Measurements from ENCODE around the gene C1orf232. TPM values are rescaled to one million over a fixed set of nuclear protein-coding genes. Genes with fewer than 3 reads are reported as not detected.

C1orf232 gene
- total and polyA plus RNA-seq, 2 donors (not counting 3 experiments of a cell fraction or from before 2014, with no cell fraction given): not detected

DNA sequence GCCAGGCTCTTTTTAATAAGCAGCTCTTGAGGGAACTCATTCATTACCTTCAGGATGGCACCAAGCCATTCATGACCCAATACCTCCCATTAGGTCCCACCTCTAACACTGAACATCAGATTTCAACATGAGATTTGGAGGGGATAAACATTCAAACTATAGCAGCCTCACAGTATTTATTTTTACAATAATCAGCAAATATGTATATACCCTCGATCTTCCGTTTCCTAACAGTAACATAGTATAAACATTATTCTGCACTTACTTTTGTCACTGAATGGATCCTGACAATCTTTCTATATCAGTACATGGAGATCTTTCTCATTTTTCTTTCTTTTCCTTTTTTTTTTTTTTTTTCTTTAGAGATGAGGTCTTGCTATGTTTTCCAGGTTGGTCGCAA is 27.0 kb upstream of the C1orf232 start:
- BruUV-seq (replicated peaks): no TSS peak
- Histone ChIP-seq H3K9me3 (replicated peaks; ENCODE audit: control insufficient read depth, insufficient read depth, low read length) (no peaks in the 10 kb centered on the region), H3K27ac (ENCODE audit: insufficient read depth, low read depth, low read length) (no peak overlapping the region), H2AFZ (ENCODE audit: low read depth, low read length) (no peak overlapping the region), H3K36me3 (ENCODE audit: control insufficient read depth in 2 of 2, extremely low read depth in 1 of 2, insufficient read depth in 2 of 2, low read length in 2 of 2) (no peaks in the 10 kb centered on the region), H3K27me3 (ENCODE audit: control insufficient read depth in 2 of 2, insufficient read depth in 2 of 2, low read length in 2 of 2) (peaks cover 0 to 5% of the 10 kb centered on the region in 2 experiments), H3K79me2 (ENCODE audit: control insufficient read depth, insufficient read depth, low read length) (no peaks in the 10 kb centered on the region), H3K4me1 (ENCODE audit: control insufficient read depth, extremely low read depth, insufficient read depth, low read length) (no peaks in the 10 kb centered on the region), H3K9me1 (replicated peaks; ENCODE audit: control insufficient read depth, extremely low read depth, insufficient read depth, low read length) (no peaks in the 10 kb centered on the region), H4K20me1 (replicated peaks; ENCODE audit: control insufficient read depth, extremely low read depth, insufficient read depth, low read length) (no peaks in the 10 kb centered on the region), H3K4me2 (ENCODE audit: insufficient read depth, low read length) (no peak overlapping the region), H3K4me3 (replicated peaks in 1 of 3; ENCODE audit: insufficient read depth in 1 of 3, low read depth in 1 of 3, low read length in 3 of 3) (no peak overlapping the region), H3K9ac (replicated peaks; ENCODE audit: extremely low read depth, insufficient read depth, low read length) (no peak overlapping the region)
- CTCF ChIA-PET: interaction anchor here (0.7 to 1.1 kb wide), 2 partner anchors 222 to 1188 kb away, joined by 3 read pairs; no protein-coding TSS in a partner anchor
- DNase-seq (ENCODE audit: low read depth, low spot score): no peak
- dilution Hi-C loops (cut with MboI; ENCODE audit: extremely low pct_ligation_motif_present, low sequenced_read_pairs): no loop called here
- no peak for TF ChIP-seq JUN (IDR thresholded peaks at IDR 0.05; ENCODE audit: borderline replicate concordance, insufficient read depth, insufficient read length, low read depth)
- TF ChIP-seq, protein P1, sequence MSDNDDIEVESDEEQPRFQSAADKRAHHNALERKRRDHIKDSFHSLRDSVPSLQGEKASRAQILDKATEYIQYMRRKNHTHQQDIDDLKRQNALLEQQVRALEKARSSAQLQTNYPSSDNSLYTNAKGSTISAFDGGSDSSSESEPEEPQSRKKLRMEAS (IDR thresholded peaks at IDR 0.05; ENCODE audit: insufficient read depth, insufficient read length): no peak
- no peak for TF ChIP-seq MYC (IDR thresholded peaks at IDR 0.05; ENCODE audit: low read depth, low read length)
- TF ChIP-seq, protein P2, sequence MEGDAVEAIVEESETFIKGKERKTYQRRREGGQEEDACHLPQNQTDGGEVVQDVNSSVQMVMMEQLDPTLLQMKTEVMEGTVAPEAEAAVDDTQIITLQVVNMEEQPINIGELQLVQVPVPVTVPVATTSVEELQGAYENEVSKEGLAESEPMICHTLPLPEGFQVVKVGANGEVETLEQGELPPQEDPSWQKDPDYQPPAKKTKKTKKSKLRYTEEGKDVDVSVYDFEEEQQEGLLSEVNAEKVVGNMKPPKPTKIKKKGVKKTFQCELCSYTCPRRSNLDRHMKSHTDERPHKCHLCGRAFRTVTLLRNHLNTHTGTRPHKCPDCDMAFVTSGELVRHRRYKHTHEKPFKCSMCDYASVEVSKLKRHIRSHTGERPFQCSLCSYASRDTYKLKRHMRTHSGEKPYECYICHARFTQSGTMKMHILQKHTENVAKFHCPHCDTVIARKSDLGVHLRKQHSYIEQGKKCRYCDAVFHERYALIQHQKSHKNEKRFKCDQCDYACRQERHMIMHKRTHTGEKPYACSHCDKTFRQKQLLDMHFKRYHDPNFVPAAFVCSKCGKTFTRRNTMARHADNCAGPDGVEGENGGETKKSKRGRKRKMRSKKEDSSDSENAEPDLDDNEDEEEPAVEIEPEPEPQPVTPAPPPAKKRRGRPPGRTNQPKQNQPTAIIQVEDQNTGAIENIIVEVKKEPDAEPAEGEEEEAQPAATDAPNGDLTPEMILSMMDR (IDR thresholded peaks at IDR 0.05; ENCODE audit: extremely low read depth in 1 of 2, insufficient read depth in 1 of 2, low read depth in 1 of 2, low read length in 2 of 2): no peak
- no peak for TF ChIP-seq POLR2A (IDR thresholded peaks at IDR 0.05; ENCODE audit: low read depth, low read length)
- no peak for TF ChIP-seq EZH2 (IDR thresholded peaks at IDR 0.05; ENCODE audit: borderline replicate concordance, low read depth, low read length, severe bottlenecking)
- no peak for TF ChIP-seq FOS (IDR thresholded peaks at IDR 0.05; ENCODE audit: borderline replicate concordance, insufficient read depth, low read length)
- POLR2A ChIA-PET: no interaction called here
- intact Hi-C loops (cut with micrococcal nuclease): no loop called here
- FAIRE-seq: no peak
